Psoas muscle (tissue), 8 donors: ENCODE data around the gene DRICH1. TPM values are rescaled to one million over a fixed set of nuclear protein-coding genes. Genes with fewer than 3 reads are reported as not detected.
"Not testable (repeated sequence)": the region's sequence is repeated elsewhere in the genome, so short reads cannot be mapped to it uniquely, and the experiment has no call there.

Source experiments
- ATAC-seq, 4 donors: fragments of 200-7000 bp; cut with Tn5 transposase; one replicate each; pipeline ENCODE4 v1.9.1; 2020; ENCODE audit warnings: moderate library complexity in 3 of 4, mild to moderate bottlenecking in 2 of 4
- DNase-seq, 2 donors: peaks; one replicate each; pipeline ENCODE4 v3.0.0-alpha.2; 2020
- H3K27ac ChIP-seq: fragments of 200-600 bp; one replicate; pipeline ENCODE4 v1.8.0; 2022
- H3K27me3 ChIP-seq, 3 donors: fragments of 200-600 bp in 1 of 3; one replicate each; pipeline versions ENCODE4 v1.6.1 to v1.8.0; 2013 to 2022; ENCODE audit warnings: low read length in 2 of 3, mild to moderate bottlenecking in 2 of 3, moderate library complexity in 1 of 3; ENCODE audit not compliant: insufficient read depth in 3 of 3
- H3K36me3 ChIP-seq, 2 donors: fragments of 200-600 bp in 1 of 2; one replicate each; pipeline versions ENCODE4 v1.6.1 to v1.8.0; 2013 to 2022; ENCODE audit warnings: low read depth in 1 of 2, mild to moderate bottlenecking in 1 of 2, moderate library complexity in 1 of 2; ENCODE audit not compliant: insufficient read depth in 1 of 2
- H3K4me1 ChIP-seq: fragments of 200-600 bp; one replicate; pipeline ENCODE4 v1.8.0; 2022
- H3K4me3 ChIP-seq: fragments of 200-600 bp; one replicate; pipeline ENCODE4 v1.8.0; 2022; ENCODE audit warnings: mild to moderate bottlenecking
- H3K9me3 ChIP-seq: fragments of 200-600 bp; one replicate; pipeline ENCODE4 v1.8.0; 2022
- WGBS, 3 donors: extraction: QIAGEN DNeasy Blood & Tissue Kit; methylation state at CpG; one replicate each; pipeline versions ENCODE4 v1.1.6 to v1.1.7; 2013; 5-methylcytosine and 5-hydroxymethylcytosine counted together
- intact Hi-C, 2 donors: fragments of 100-400 bp; cut with DNase I; formaldehyde crosslinking; loops; one replicate each; pipeline versions ENCODE4 v1.11.0 to v1.14.2; 2022
- polyA plus RNA-seq, 3 donors: library from polyadenylated mRNA; stranded (reverse); fragments of 200-250 nt; gene quantifications; one replicate each; pipeline ENCODE4 v1.2.3, GENCODE V29; 2013
- total RNA-seq, 4 donors: library from RNA; stranded (reverse); fragmentation: NEBNext Ultra II Directional in 2 of 4; extraction: Animal tissue kit (Norgen Biotek cat#: 25700) in 2 of 4; gene quantifications; one replicate each; pipeline versions ENCODE4 v1.2.1 to v1.2.4, GENCODE V29; 2021 to 2023
- TF ChIP-seq, protein P1 (sequence below): fragments of 200-600 bp; IDR thresholded peaks from one replicate; pipeline ENCODE4 v1.8.0; 2022; ENCODE audit warnings: antibody characterized with exemption
- donor health status: healthy with polysubstance abuse.
- donor health status: DM: no; HTN: no; CAD: no; lungs with moderate emphysema.
- donor health status: Bipolar disorder and iron deficiency.
- donor health status: healthy.
- donor health status: DM: yes; HTN: yes; CAD: no.
- donor health status: DM: no; HTN: no; CAD: no.
- donor health status: DM: no; HTN: no; CAD: no.
- donor health status: DM: yes; HTN: yes; CAD: no.

DRICH1 gene
- total and polyA plus RNA-seq, 7 donors = 0.03 to 0.21 (median 0.07) TPM; not detected in 4

DNA sequence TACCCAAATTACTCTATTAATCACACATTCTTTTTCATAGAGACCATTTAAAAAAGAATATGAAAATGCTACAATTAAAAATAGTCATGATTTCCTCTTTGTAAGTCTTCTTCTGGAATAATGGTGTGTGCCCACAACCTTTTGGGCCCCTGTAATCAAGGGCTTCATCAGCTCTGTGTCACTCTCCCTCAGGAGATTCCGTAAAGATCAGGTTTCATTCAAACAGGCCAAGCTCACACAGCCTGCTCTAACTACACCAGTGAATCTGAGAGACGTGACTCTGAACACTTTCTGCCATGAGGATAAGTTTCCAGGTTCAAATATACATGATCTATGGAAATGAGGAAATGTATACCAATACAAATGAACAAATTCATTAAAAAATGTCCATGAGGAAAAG is 9.5 kb downstream of the DRICH1 start:
- 20 to 34% (median 28%) methylated on average over 2 of the region's 2 CpGs for WGBS, 3 donors
- Histone ChIP-seq H3K9me3 (no peaks in the 10 kb centered on the region), H3K27me3 (no peaks in the 10 kb centered on the region), H3K36me3 (no peaks in the 10 kb centered on the region), H3K4me3 (no peak overlapping the region), H3K4me1 (no peaks in the 10 kb centered on the region), H3K27ac (no peak overlapping the region)
- TF ChIP-seq, protein P1, sequence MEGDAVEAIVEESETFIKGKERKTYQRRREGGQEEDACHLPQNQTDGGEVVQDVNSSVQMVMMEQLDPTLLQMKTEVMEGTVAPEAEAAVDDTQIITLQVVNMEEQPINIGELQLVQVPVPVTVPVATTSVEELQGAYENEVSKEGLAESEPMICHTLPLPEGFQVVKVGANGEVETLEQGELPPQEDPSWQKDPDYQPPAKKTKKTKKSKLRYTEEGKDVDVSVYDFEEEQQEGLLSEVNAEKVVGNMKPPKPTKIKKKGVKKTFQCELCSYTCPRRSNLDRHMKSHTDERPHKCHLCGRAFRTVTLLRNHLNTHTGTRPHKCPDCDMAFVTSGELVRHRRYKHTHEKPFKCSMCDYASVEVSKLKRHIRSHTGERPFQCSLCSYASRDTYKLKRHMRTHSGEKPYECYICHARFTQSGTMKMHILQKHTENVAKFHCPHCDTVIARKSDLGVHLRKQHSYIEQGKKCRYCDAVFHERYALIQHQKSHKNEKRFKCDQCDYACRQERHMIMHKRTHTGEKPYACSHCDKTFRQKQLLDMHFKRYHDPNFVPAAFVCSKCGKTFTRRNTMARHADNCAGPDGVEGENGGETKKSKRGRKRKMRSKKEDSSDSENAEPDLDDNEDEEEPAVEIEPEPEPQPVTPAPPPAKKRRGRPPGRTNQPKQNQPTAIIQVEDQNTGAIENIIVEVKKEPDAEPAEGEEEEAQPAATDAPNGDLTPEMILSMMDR = no peak
- intact Hi-C loops = no loop called here
- no peak for DNase-seq
- ATAC-seq = peak in 3 of 4 donors; percentile 70 to 76 (median 70)

DNA sequence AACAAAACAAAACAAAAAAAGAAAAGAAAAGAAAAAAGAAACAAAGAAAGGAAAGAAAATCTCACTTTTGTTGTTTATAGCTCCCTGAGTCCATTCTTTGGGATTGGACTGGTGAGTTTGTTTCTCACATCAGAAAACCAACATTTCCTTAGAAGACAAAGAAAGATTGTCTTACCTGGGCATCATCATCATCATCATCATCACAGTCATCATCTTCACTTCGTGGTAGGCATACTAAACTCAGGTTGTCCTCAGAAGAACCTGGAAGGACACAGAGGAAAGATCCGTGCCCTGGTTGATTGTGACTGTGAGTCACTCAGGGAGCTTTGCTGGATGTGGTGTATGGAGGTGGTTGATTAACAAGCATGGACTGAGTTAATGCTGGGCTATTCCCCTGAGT is 10.2 kb downstream of the DRICH1 start:
- H3K36me3 ChIP-seq, H3K27me3 ChIP-seq, intact Hi-C loops, ATAC-seq, H3K27ac ChIP-seq, H3K9me3 ChIP-seq, DNase-seq, H3K4me3 ChIP-seq, H3K4me1 ChIP-seq: not testable (repeated sequence)
- 82 to 84% (median 82%) methylated on average over 2 of the region's 2 CpGs for WGBS, 3 donors

DNA sequence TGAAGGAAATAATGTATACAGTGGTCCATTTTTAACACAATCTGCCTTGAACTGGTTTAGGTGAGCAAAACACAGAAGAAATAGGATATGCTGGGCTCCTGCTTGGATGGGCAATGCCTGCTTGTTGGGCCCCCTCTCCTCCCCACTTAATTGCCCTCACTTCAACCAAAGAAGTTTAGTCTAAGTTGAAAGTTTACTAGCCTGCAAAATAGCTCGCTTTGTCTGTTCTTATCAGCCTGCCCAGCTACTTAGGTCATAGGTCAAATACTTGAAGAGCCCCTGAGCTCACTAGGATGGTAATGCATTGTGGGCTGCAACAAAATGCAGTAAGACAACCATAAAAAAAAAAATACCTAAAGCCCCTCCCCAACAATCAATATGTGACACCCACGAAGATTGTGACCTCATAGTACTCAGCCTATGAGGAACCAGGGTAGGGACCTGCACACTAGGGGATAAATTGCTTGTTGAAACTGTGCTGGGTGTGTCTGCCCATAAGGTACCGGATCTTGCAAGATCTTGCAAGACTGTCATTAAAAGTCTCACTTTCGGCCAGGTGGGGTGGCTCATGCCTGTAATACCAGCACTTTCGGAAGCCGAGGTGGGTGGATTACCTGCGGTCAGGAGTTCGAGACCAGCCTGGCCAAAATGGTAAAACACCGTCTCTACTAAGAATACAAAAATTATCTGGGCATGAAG is 10.9 kb downstream of the DRICH1 start:
- WGBS, 3 donors = 90 to 94% (median 92%) methylated on average over 9 of the region's 9 CpGs
- Histone ChIP-seq H3K27me3 (no peaks in the 10 kb centered on the region), H3K9me3 (no peaks in the 10 kb centered on the region), H3K4me3 (no peak overlapping the region), H3K4me1 (no peaks in the 10 kb centered on the region), H3K27ac (no peak overlapping the region), H3K36me3 (no peaks in the 10 kb centered on the region)
- intact Hi-C loops = no loop called here
- DNase-seq (no peak), ATAC-seq (no peak)
- TF ChIP-seq, protein P1 = no peak

DNA sequence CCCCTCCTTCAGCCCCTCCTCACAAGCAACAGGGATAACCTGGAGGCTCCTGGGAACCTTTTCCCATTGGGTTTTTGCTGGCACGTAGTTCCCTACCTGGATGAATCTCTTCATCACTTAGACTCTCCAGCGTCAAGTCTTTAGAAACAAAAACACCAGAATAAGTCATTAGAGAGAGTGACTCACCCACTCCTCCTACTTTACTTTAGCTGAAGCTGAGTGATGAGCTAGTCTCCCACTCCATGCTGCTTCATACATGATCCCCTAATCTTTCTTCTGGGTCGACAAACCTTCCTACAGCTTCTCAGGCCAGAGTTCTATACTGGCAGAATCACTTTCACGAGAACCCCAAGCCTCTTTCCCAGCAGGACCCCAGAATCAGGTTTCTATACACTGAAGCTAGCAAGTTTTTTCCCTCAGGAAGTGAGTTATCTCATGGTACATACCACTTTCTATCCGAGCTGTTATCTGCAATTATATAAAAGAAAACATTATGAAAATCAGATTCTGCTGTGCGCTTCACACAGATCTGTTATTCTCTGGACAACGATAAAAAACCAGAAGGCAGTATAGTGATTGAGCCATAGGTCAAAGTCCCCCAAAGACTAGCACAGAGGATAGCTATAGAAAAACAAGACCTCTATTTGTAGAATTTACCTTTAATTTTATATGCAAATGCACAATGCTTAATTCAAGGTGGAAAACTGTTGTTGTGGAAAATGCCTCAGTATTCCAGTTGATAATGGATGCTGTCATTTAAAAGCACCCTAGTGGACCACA is 18.7 kb downstream of the DRICH1 start:
- no peaks in the 10 kb centered on the region for H3K4me1 ChIP-seq
- intact Hi-C loops = no loop called here
- no peaks in the 10 kb centered on the region for H3K27me3 ChIP-seq
- H3K9me3 ChIP-seq = no peaks in the 10 kb centered on the region
- no peaks in the 10 kb centered on the region for H3K36me3 ChIP-seq
- no peak overlapping the region for H3K27ac ChIP-seq
- no peak overlapping the region for H3K4me3 ChIP-seq
- ATAC-seq (no peak), DNase-seq (no peak)
- TF ChIP-seq, protein P1 = no peak
- WGBS, 3 donors = 82 to 88% (median 84%) methylated on average over 7 of the region's 7 CpGs

DNA sequence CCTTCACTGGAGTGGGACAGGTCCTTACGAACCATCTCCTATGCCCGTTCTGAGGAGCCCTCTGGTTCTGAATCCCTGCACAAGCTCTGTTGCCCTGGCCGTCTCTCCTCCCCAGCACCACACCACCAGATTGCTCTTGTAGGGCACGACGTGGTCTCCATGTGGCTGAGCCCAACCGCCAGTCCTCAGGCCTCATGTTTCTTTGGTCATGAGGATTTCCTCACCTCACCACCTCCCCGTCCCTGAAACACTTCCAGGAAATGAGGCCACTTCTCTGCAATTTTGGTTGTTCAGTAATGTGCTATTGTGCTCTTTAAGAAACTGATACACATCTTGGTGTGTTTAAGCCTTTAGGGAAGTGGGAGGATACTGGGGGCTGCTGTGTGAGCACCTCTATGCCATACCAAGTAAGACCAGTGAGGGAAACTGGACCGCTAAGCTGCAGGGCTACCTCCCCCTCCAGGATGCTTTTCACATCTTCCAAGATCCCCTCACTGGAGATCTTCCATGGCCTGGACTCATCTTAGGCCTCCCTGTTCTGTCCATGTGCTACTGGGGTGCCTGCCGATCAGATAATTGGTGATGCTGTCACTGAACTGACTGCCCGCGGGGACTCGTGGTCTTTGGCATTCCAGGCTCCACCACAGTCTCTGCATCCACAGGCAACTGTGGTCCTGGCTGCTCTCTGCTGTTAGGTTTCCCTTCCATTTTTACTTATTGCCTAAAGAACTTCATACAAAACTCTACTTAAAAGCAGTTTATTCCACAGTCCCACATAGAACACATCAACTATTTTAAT is 21.9 kb downstream of the DRICH1 start:
- DNase-seq (no peak), ATAC-seq (no peak)
- Histone ChIP-seq H3K36me3 (no peaks in the 10 kb centered on the region), H3K27me3 (no peaks in the 10 kb centered on the region), H3K27ac (no peak overlapping the region), H3K9me3 (no peaks in the 10 kb centered on the region), H3K4me3 (no peak overlapping the region), H3K4me1 (no peaks in the 10 kb centered on the region)
- 73 to 80% (median 78%) methylated on average over 12 of the region's 12 CpGs for WGBS, 3 donors
- TF ChIP-seq, protein P1 = no peak
- intact Hi-C loops = no loop called here
